Activated CD4-positive, alpha-beta T cell treated with anti-CD3 and anti-CD28 coated beads, Interleukin-2, amount 10 ng/mL, durations not matched to agents 7 days and 5 days (primary cell): Measurements from ENCODE around the gene PPM1L. TPM values are rescaled to one million over a fixed set of nuclear protein-coding genes. Genes with fewer than 3 reads are reported as not detected.

ENCODE experiments used
- CTCF ChIA-PET: fragments of 350-600 bp; sonication (Branson Sonifier 250); formaldehyde crosslinking; loops from one replicate; lab custom pipeline; 2021; ENCODE audit warnings: antibody characterized with exemption; lab: Charles Lee
- POLR2A ChIA-PET: fragments of 350-600 bp; sonication (Branson Sonifier 250); formaldehyde crosslinking; loops from one replicate; lab custom pipeline; 2021; ENCODE audit warnings: antibody characterized with exemption; lab: Charles Lee
- DNase-seq: peaks from one replicate; pipeline ENCODE4 v3.0.0-alpha.2; 2020
- H3K27ac Mint-ChIP-seq: one replicate; pipeline ENCODE4 v1.8.0; 2021; ENCODE audit warnings: mild to moderate bottlenecking, moderate library complexity, mixed read lengths
- H3K27me3 Mint-ChIP-seq: one replicate; pipeline ENCODE4 v1.8.0; 2021; ENCODE audit warnings: mixed read lengths
- H3K36me3 Mint-ChIP-seq: one replicate; pipeline ENCODE4 v1.8.0; 2021; ENCODE audit warnings: low read depth, mixed read lengths
- H3K4me1 Mint-ChIP-seq: one replicate; pipeline ENCODE4 v1.8.0; 2021; ENCODE audit warnings: mixed read lengths
- H3K4me3 Mint-ChIP-seq: one replicate; pipeline ENCODE4 v1.8.0; 2021; ENCODE audit warnings: mild to moderate bottlenecking, moderate library complexity, mixed read lengths
- H3K9me3 Mint-ChIP-seq: one replicate; pipeline ENCODE4 v1.8.0; 2021; ENCODE audit warnings: mixed read lengths
- total RNA-seq, 2 experiments: library from RNA; stranded (reverse); gene quantifications; one replicate each; pipeline ENCODE4 v1.2.3, GENCODE V29; 2021

The PPM1L gene
- total RNA-seq, 2 experiments from 2014 or later, result 5.4 to 5.8 TPM

GRCh38 chr3:160822936-160823335 lies 66.9 kb downstream of the PPM1L start:
- H3K27me3 Mint-ChIP-seq, result no peaks in the 10 kb centered on the region
- no peak overlapping the region for H3K4me3 Mint-ChIP-seq
- ChIA-PET POLR2A (no interaction called here), CTCF (no interaction called here)
- no peak for DNase-seq
- no peaks in the 10 kb centered on the region for H3K4me1 Mint-ChIP-seq
- H3K36me3 Mint-ChIP-seq, result no peaks in the 10 kb centered on the region
- H3K9me3 Mint-ChIP-seq, result no peaks in the 10 kb centered on the region
- no peak overlapping the region for H3K27ac Mint-ChIP-seq

- ChIA-PET POLR2A (no interaction called here), CTCF (interaction anchor here (0.9 kb wide), 1 partner anchor 9 kb away, joined by 3 read pairs; no protein-coding TSS in a partner anchor)
- no peak overlapping the region for H3K4me3 Mint-ChIP-seq
- H3K9me3 Mint-ChIP-seq, result no peaks in the 10 kb centered on the region
- H3K27ac Mint-ChIP-seq, result no peak overlapping the region
- no peaks in the 10 kb centered on the region for H3K27me3 Mint-ChIP-seq
- DNase-seq, result no peak
- H3K36me3 Mint-ChIP-seq, result no peaks in the 10 kb centered on the region
- no peaks in the 10 kb centered on the region for H3K4me1 Mint-ChIP-seq
Measured at GRCh38 chr3:160825311-160825800, 69.3 kb downstream of the PPM1L start.

- no peak overlapping the region for H3K27ac Mint-ChIP-seq
- H3K4me1 Mint-ChIP-seq, result no peaks in the 10 kb centered on the region
- no peaks in the 10 kb centered on the region for H3K9me3 Mint-ChIP-seq
- no peaks in the 10 kb centered on the region for H3K27me3 Mint-ChIP-seq
- no peak for DNase-seq
- no peak overlapping the region for H3K4me3 Mint-ChIP-seq
- POLR2A ChIA-PET, result no interaction called here
- H3K36me3 Mint-ChIP-seq, result no peaks in the 10 kb centered on the region
- CTCF ChIA-PET, result no interaction called here
Measured at GRCh38 chr3:160826408-160826807, 70.4 kb downstream of the PPM1L start.

- H3K4me3 Mint-ChIP-seq, result no peak overlapping the region
- no peaks in the 10 kb centered on the region for H3K9me3 Mint-ChIP-seq
- H3K4me1 Mint-ChIP-seq, result no peaks in the 10 kb centered on the region
- H3K27me3 Mint-ChIP-seq, result no peaks in the 10 kb centered on the region
- H3K36me3 Mint-ChIP-seq, result no peaks in the 10 kb centered on the region
- H3K27ac Mint-ChIP-seq, result no peak overlapping the region
- CTCF ChIA-PET, result no interaction called here
- POLR2A ChIA-PET, result no interaction called here
- DNase-seq, result no peak
Measured at GRCh38 chr3:160826991-160827390, 71.0 kb downstream of the PPM1L start.

GRCh38 chr3:160827516-160827915 lies 71.5 kb downstream of the PPM1L start:
- ChIA-PET CTCF (no interaction called here), POLR2A (no interaction called here)
- no peaks in the 10 kb centered on the region for H3K9me3 Mint-ChIP-seq
- H3K27me3 Mint-ChIP-seq, result no peaks in the 10 kb centered on the region
- no peak for DNase-seq
- no peak overlapping the region for H3K4me3 Mint-ChIP-seq
- H3K27ac Mint-ChIP-seq, result no peak overlapping the region
- no peaks in the 10 kb centered on the region for H3K36me3 Mint-ChIP-seq
- H3K4me1 Mint-ChIP-seq, result no peaks in the 10 kb centered on the region

GRCh38 chr3:160828880-160829279 lies 72.8 kb downstream of the PPM1L start:
- H3K9me3 Mint-ChIP-seq, result no peaks in the 10 kb centered on the region
- ChIA-PET POLR2A (no interaction called here), CTCF (no interaction called here)
- H3K27me3 Mint-ChIP-seq, result no peaks in the 10 kb centered on the region
- no peak overlapping the region for H3K4me3 Mint-ChIP-seq
- no peaks in the 10 kb centered on the region for H3K36me3 Mint-ChIP-seq
- no peaks in the 10 kb centered on the region for H3K4me1 Mint-ChIP-seq
- DNase-seq, result no peak
- H3K27ac Mint-ChIP-seq, result no peak overlapping the region

GRCh38 chr3:160829486-160830009 lies 73.5 kb downstream of the PPM1L start:
- DNase-seq, result no peak
- POLR2A ChIA-PET, result no interaction called here
- Mint-ChIP-seq H3K4me1 (no peaks in the 10 kb centered on the region), H3K27me3 (no peaks in the 10 kb centered on the region), H3K4me3 (no peak overlapping the region), H3K27ac (no peak overlapping the region), H3K9me3 (peaks cover 2% of the 10 kb centered on the region), H3K36me3 (no peaks in the 10 kb centered on the region)
- CTCF ChIA-PET, result interaction anchor here (0.7 kb wide), 1 partner anchor 33 kb away, joined by 3 read pairs; no protein-coding TSS in a partner anchor

- H3K27me3 Mint-ChIP-seq, result no peaks in the 10 kb centered on the region
- peaks cover 4% of the 10 kb centered on the region for H3K9me3 Mint-ChIP-seq
- ChIA-PET POLR2A (no interaction called here), CTCF (no interaction called here)
- no peak overlapping the region for H3K27ac Mint-ChIP-seq
- H3K4me3 Mint-ChIP-seq, result no peak overlapping the region
- DNase-seq, result no peak
- H3K36me3 Mint-ChIP-seq, result no peaks in the 10 kb centered on the region
- H3K4me1 Mint-ChIP-seq, result no peaks in the 10 kb centered on the region
Measured at GRCh38 chr3:160830796-160831195, 74.8 kb downstream of the PPM1L start.

GRCh38 chr3:160831401-160831800 lies 75.4 kb downstream of the PPM1L start:
- no peak for DNase-seq
- H3K27ac Mint-ChIP-seq, result no peak overlapping the region
- no peaks in the 10 kb centered on the region for H3K36me3 Mint-ChIP-seq
- ChIA-PET POLR2A (no interaction called here), CTCF (no interaction called here)
- H3K4me3 Mint-ChIP-seq, result no peak overlapping the region
- no peaks in the 10 kb centered on the region for H3K4me1 Mint-ChIP-seq
- H3K27me3 Mint-ChIP-seq, result no peaks in the 10 kb centered on the region
- peaks cover 4% of the 10 kb centered on the region for H3K9me3 Mint-ChIP-seq

- no peak for DNase-seq
- ChIA-PET POLR2A (no interaction called here), CTCF (interaction anchor here (1.0 kb wide), 1 partner anchor 21 kb away, joined by 3 read pairs; no protein-coding TSS in a partner anchor)
- Mint-ChIP-seq H3K9me3 (peaks cover 4% of the 10 kb centered on the region), H3K27me3 (peaks cover 2% of the 10 kb centered on the region), H3K27ac (no peak overlapping the region), H3K4me1 (peaks cover 5% of the 10 kb centered on the region), H3K4me3 (no peak overlapping the region), H3K36me3 (no peaks in the 10 kb centered on the region)
Measured at GRCh38 chr3:160837394-160837980, 81.5 kb downstream of the PPM1L start.

GRCh38 chr3:160840590-160840989 lies 84.6 kb downstream of the PPM1L start:
- Mint-ChIP-seq H3K36me3 (no peaks in the 10 kb centered on the region), H3K9me3 (no peaks in the 10 kb centered on the region), H3K27ac (no peak overlapping the region), H3K27me3 (peaks cover 2% of the 10 kb centered on the region), H3K4me1 (peaks cover 5% of the 10 kb centered on the region), H3K4me3 (no peak overlapping the region)
- DNase-seq, result no peak
- POLR2A ChIA-PET, result no interaction called here
- CTCF ChIA-PET, result no interaction called here

- Mint-ChIP-seq H3K27ac (no peak overlapping the region), H3K9me3 (no peaks in the 10 kb centered on the region), H3K4me1 (peaks cover 5% of the 10 kb centered on the region), H3K4me3 (no peak overlapping the region), H3K36me3 (no peaks in the 10 kb centered on the region), H3K27me3 (peaks cover 2% of the 10 kb centered on the region)
- ChIA-PET CTCF (no interaction called here), POLR2A (no interaction called here)
- DNase-seq, result no peak
Measured at GRCh38 chr3:160841455-160841854, 85.4 kb downstream of the PPM1L start.

- CTCF ChIA-PET, result no interaction called here
- no peaks in the 10 kb centered on the region for H3K27me3 Mint-ChIP-seq
- no peaks in the 10 kb centered on the region for H3K9me3 Mint-ChIP-seq
- H3K4me3 Mint-ChIP-seq, result no peak overlapping the region
- no peak for DNase-seq
- peaks cover 4% of the 10 kb centered on the region for H3K4me1 Mint-ChIP-seq
- H3K27ac Mint-ChIP-seq, result no peak overlapping the region
- POLR2A ChIA-PET, result no interaction called here
- no peaks in the 10 kb centered on the region for H3K36me3 Mint-ChIP-seq
Measured at GRCh38 chr3:160842021-160843005, 86.3 kb downstream of the PPM1L start.
